Measurements from ENCODE around the gene IRGC.

Gene IRGC

GRCh38 chr19:43720936-43721335, 5.1 kb downstream of the IRGC start:
- TF ChIP-seq CTCF (IDR thresholded peaks at IDR 0.05): no peak

- TF ChIP-seq CTCF (IDR thresholded peaks at IDR 0.05): no peak
These were observed 5.7 kb downstream of the IRGC start for GRCh38 chr19:43721469-43722048.

- no peak for TF ChIP-seq CTCF (IDR thresholded peaks at IDR 0.05)
These were observed 7.7 kb downstream of the IRGC start for GRCh38 chr19:43723588-43723987.

GRCh38 chr19:43724896-43725295, 9.0 kb downstream of the IRGC start:
- no peak for TF ChIP-seq CTCF (IDR thresholded peaks at IDR 0.05)

GRCh38 chr19:43725468-43725867, 9.6 kb downstream of the IRGC start:
- TF ChIP-seq CTCF (IDR thresholded peaks at IDR 0.05): no peak

GRCh38 chr19:43726736-43727592, 11.1 kb downstream of the IRGC start:
- TF ChIP-seq CTCF (IDR thresholded peaks at IDR 0.05): no peak

GRCh38 chr19:43727593-43727853, 11.6 kb downstream of the IRGC start:
- no peak for TF ChIP-seq CTCF (IDR thresholded peaks at IDR 0.05)

Data from LNCAP (cell line).